22Rv1 (cell line): ENCODE results near the gene DCTN1.

Experiments used
- ZFX ChIP-seq: fragments of 450-650 bp; IDR thresholded peaks from 2 replicates; pipeline ENCODE4 v1.6.1; 2017; ENCODE audit warnings: antibody characterized with exemption, borderline replicate concordance
- TF ChIP-seq, protein P1 (sequence below): fragments of 450-650 bp; IDR thresholded peaks from 2 replicates; pipeline ENCODE4 v1.5.1; 2017; ENCODE audit warnings: mild to moderate bottlenecking

DNA sequence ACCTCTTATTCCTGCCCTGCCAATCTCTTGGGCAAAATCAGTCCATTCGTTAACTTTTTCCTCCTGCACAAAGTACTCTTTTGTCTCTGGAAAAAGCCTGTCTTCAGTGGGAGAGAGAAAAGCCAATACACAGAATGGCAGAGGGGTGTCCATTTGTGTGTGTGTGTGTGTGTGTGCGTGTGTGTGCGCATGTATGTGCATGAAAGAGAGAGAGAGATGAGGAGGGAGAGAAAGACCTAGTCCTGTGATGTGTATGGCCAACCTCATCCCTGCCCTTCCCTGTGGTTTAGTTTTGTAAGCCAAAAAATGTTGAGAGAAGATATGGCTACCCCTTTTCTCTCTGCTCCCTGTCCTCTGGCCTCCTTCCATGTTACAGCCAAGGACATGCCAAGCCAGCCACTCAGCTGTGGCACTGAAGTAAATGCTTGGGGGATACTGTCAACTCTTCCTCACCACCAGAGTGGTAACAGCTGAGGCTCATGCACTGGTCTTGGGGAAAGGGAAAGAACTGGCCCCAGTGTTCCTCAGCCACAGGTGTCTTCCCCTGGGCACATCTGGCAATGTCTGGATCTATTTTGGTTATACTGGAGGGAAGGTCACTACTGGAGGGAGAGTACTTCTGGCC is 47.4 kb downstream of the DCTN1 start:
- no peak for TF ChIP-seq ZFX
- TF ChIP-seq, protein P1, sequence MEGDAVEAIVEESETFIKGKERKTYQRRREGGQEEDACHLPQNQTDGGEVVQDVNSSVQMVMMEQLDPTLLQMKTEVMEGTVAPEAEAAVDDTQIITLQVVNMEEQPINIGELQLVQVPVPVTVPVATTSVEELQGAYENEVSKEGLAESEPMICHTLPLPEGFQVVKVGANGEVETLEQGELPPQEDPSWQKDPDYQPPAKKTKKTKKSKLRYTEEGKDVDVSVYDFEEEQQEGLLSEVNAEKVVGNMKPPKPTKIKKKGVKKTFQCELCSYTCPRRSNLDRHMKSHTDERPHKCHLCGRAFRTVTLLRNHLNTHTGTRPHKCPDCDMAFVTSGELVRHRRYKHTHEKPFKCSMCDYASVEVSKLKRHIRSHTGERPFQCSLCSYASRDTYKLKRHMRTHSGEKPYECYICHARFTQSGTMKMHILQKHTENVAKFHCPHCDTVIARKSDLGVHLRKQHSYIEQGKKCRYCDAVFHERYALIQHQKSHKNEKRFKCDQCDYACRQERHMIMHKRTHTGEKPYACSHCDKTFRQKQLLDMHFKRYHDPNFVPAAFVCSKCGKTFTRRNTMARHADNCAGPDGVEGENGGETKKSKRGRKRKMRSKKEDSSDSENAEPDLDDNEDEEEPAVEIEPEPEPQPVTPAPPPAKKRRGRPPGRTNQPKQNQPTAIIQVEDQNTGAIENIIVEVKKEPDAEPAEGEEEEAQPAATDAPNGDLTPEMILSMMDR: no peak
